Fibroblast of skin of right quadriceps (primary cell): ENCODE data around the gene FHOD1.

Experiments used
- DNase-seq: peaks from one replicate; pipeline ENCODE4 v3.0.0-alpha.2; 2013

FHOD1 gene

DNA sequence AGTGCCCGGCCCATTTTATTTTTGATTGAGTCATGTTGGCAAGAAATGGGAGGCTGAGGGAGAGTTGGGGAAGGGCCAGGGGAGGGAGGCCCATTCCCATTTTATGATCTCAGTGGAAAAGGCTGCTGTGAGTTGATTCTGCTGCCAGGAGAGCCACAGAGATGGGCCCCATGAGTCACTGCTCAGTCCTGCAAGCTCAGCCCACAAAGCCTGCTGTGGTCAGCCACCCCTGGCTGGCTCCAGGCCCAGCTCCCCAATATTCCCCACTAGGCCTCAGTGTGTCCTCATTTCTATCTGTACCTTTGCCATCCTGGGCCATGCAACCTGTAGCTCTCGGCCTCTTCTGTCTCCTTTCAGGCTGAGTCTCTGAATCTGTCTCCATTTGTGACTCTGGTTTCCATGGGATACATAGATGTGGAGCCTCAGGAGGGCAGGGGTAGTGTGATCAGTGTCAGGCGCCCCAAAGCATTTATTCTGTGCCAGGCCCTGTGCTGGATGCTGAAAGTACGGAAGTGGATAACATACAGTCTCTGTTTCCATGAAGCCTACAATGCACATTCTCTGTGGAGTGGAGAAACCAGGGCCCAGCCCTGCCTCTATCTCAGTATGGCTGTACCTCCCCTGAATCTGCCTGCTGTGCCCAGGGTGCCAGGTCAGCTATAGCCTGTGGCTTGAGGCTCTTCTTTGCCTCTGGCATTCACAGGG is 30.2 kb upstream of the FHOD1 start:
- DNase-seq: peak; percentile 99

DNA sequence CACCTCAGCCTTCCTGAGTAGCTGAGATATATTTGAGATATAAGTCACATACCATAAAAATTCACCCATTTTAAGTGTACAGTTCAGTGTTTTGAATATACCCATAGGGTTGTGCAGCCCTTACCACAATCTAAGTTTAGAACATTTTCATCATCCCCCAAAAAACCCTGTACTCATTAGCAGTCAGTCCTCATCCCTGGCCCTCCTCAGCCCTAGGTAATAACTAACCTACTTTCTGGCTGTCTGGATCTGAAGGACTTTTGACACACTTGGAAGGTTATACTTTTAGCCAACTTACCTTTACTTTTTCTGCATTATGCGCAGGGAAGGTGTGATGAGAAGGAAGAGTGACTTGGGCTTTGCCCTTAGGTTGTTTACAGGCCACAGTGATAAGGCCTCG is 28.0 kb upstream of the FHOD1 start:
- DNase-seq: no peak

DNA sequence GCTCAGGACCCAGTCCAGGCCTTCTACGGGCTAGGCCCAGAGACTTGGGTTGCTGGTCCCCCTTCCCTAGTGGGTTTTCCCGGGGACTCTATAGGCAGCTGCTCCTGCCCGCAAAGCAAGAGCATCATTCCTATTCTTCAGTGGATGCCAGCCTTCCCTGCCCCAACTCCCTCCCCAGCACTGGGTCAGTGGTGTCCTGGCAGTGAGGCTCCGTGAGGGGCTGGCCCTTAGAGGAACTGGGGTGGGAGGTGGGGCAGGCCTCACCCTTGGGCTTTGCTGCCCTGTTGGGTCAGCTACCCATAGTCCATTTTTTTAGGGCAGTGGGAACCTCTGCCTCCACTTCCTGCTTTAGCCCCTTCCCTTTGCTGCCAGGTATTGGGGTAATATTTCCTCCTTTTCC is 24.2 kb upstream of the FHOD1 start:
- DNase-seq: no peak

DNA sequence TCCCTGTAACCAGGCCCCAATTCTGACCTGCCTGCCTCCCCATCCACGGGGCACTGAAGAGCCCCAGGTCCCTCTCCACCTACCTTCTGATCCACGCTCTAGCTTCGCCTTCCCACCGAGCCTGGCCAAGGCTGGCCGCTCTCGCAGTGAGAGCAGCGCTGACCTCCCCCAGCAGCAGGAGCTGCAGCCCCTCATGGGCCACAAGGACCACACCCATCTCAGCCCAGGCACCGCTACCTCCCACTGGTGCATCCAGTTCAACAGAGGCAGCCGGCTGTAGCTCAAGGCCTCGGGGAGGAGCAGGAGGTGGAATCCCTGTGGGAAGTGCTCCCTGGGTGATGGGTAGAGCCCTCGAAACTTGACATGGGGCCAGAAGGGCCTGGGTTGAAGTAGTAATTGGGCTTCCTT is 23.7 kb upstream of the FHOD1 start:
- DNase-seq: no peak

DNA sequence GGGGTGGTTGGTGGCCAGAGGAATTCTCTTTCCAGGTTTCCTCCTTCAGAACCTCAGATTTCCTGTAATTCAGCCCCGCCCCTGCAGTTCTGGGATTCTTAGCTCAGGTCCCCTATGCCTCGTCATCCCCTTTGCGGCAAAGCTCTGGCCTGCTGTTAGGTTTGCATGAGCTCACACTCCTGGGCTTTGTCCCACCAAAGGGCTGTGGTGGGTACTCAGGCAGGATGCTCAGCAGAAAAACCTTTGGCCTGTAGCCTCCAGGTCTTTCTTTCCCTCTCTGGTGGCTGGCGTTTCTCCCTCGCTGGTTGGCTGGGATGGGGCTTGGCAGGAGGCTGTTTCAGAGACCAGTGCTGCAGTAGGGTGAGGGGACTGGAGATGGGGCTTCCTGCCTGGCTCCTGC is 22.5 kb upstream of the FHOD1 start:
- DNase-seq: peak; percentile 72

DNA sequence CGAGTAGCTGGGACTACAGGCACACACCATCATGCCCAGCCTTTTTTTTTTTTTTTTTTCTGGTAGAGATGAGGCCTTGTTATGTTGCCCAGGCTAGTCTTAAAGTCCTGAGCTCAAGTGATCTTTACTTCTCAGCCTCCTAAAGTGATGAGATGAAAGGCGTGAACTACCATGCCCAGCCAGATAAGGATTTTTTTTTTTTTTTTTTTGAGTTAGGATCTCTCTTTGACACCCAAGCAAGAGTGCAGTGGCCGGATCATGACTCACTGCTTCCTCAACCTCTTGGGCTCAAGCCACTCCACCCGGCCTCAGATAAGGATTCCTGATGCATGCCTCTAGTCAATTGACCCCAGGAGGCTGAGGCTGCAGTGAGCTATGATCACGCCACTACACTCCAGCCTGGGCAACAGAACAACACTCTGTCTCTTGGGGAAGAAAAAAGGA is 20.9 kb upstream of the FHOD1 start:
- DNase-seq: peak; percentile 80

DNA sequence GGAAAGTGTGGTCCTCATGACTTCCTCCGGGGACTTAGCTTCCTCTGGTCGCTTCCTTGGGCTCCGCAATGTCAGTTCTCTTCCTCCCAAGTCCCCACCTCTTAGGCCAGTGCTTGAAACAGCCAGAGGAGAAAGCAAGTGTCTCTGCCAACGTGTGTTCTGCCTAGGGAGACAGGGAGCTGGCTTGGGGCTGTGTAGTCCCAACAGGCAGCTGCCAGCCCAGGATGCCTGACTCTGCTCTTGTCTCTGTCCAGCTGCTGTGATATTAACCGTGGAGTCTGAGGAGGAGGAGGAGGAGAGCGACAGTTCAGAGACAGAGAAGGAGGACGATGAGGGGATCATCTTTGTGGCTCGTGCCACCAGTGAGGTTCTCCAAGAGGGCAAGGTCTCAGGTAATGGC is 18.6 kb upstream of the FHOD1 start:
- DNase-seq: no peak

DNA sequence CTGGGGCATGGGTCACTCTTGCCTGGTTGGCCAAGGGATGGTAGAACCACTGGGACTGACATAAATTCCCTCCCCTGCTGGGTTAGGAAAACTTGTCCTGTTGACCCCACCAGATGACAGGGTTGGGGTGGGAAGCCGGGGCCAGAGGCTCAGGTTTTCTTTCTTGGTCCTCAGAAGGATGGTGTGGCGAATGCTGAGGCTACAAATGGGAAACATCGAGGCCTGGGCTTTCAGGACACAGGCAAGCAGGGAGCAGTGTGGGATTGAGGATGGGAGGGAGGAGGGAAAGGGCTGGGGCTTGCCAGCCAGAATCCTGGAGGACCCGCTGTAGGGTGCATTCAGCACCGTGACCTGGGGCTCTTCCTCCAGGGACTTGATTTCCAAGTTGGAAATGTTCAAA is 17.6 kb upstream of the FHOD1 start:
- no peak for DNase-seq

DNA sequence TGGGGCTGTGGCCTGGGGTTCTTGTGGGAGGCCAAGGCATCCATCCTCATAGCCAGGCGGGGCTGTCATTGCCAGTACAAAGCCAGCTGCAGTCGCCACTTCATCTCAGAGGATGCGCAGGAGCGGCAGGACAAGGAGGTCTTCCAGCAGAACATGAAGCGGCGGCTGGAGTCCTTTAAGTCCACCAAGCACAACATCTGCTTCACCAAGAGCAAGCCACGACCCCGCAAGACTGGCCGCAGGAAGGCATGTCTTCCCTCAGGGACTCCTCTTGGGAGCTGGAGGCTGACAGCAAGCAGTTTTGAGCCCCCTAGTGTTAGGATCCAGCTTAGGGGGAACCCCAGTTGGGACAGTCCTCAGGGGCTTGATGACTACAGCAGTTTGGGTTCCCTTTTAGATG is 17.0 kb upstream of the FHOD1 start:
- DNase-seq: no peak

DNA sequence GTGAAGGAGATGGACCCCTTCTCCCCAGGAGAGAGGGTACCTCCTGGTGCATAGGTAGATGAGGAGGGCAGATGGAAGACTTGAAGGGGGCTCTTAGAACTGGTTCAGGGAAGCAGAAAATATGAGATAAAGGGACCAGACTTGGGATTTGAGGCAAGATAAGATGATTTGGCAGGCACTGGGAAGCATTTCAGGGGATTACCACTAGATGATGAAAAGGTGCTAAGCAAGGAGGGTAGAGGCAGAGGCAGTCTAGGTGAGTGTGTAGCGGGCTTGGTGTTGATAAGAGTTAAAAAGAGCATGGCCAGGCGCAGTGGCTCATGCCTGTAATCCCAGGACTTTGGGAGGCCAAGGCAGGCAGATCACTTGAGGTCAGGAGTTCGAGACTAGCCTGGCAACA is 15.9 kb upstream of the FHOD1 start:
- DNase-seq: no peak

DNA sequence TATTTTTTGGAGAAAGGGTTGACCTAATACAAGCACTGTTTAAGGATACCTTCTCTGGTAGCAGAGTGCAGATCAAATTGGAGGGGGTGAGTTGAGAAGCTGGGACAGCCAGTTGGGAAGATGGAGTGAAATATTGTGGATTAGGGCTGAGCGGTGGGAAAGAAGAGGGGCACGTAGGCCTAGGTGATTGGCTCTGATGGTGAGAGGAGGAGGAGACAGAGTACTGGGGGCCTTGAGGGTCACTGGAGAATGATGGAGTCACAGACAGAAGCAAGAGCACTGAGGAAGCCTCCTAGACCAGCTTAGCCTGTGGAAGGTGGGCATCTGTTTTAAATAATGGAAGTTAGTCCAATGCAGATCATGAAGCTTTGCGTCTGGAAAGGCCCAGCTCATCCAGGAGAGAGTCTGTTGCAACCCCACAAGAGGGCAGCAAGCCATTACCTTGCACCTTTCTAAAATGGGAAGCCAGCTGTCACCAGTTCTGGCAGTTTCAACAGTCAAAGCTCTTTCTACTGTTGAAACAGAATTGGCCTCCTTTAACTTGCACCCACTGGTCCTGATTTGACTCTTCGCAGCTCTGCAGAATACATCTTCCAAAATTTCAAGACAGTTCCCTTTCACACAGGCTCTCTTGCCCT is 13.3 kb upstream of the FHOD1 start:
- DNase-seq: peak; percentile 68

DNA sequence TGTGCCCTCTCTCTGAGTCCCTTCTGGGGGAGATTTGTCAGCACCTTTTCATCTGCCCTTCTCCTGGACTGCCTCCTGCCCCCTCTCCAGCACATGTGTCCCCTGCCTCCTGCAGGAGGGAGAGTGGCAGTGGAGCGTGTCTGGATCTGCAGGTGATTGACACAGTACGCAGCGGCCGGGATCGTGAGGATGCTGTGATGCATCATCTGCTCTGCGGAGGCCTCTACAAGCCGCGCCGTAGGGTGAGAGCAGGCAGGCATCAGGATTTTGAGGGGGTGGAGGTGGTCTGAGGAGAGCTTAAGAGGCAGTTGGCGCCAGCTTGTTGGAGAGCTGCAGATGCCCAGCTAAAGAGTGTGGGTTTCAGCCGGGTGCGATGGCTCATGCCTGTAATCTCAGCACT is 12.4 kb upstream of the FHOD1 start:
- no peak for DNase-seq

DNA sequence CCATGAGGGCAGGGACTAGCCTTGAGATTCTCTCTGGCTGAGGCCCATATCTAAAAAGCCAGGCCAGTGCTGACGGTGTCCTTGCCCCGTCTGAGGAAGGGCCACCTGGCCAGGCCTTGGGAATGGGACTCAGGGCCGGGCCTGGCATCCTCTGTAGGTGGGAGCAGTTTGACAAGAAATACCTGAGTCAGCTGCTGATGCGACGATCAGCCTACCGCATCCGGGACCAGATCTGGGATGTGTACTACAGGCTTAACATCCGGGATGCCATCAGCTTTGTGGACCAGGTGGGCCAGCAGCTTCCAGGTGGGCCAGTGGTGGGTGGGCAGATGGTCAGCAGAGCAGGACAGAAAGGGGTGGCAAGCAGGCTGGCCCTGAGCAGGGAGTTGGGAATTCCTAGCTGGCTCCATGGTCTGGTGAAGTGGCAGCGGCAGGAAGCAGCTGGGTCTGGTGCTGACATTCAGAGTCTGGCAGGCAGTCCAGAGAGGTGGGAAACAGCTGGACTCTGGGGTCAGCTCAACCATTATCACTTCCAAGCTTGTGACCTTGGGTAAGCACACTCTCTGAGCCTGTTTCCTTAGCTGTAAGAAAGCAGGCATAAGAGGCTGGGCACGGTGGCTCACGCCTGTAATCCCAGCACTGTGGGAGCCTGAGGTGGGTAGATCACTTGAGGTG is 11.0 kb upstream of the FHOD1 start:
- DNase-seq: no peak

DNA sequence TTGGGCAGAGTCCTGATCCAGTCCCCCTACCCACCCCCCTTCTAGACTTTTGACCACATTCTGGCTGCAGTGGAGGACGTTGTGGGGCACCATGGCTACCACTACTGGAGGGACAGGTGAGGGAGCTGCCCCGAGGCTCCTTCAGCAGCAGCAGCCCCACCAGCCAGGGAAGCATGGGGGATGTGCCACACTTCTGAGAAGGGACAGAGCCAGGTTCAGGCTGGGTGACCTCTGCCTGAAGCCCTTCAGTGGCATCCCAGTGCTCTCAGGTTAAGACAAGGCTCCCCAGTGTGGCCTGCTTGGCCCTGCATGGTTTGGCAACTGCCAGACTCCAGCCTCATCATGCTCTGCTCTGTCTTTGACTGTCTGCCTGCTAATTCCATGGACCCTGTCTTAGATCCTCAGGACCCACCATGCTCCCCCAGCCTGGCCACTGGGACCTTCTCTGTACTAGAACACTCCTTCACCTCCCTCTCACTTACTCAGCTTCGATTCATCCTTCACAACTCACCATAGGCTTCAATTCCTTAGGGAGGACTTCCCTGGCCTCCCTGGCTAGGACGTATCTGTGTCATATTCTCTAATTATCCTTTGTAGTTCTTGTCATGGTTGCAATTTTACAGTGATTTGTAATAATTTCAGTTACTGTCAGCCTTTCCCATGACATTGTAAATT is 10.3 kb upstream of the FHOD1 start:
- no peak for DNase-seq

DNA sequence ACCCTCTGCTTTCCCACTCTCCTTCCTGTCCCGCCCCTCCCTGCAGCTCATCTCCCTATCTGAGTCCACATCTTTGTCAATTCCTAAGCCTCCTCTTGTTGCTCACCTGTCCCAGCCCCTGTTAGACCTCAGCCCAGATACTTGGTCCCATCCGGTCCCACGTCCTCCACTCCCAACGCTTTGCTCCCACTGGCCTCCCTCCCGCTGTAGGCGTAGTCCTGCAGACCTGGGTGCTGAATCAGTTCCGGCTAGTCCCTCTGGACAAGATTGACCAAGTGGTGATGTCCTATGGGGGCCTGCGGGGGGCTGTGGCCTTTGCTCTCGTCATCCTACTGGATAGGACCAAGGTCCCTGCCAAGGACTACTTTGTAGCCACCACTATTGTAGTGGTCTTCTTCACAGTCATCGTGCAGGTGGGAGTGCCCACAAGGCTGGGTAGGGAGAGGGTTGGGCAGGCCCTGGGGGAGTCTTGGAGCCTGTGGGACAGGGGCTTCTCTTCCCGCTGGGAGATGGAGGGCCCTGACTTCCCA is 9.5 kb upstream of the FHOD1 start:
- DNase-seq: no peak

DNA sequence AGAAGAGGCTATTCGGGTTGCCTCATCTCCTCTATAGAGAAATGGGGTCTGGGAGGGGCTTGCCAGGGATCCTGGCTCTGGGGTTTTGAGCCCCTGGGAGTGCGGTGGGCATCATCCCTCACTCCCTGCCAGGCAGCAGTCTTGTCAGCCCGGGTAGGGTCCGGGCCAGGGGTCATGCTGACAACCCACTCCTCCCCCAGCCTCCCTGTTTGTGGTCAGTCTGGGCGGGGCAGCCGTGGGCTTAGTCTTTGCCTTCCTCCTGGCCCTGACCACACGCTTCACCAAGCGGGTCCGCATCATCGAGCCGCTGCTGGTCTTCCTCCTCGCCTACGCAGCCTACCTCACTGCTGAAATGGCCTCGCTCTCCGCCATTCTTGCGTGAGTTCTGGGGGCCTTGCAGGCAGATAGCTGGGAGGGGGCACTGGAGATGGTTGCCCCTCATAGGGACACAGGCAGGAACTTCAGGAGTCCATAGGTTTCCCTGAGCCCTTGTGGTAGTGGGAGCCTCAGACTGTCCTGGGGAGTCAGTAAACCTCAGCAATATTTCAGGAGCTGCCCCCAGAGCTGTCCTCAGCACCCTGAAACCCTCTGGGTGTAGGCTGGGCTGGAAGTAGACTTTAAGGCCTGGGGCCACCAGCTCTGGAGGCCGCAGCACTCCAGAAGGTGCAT is 8.4 kb upstream of the FHOD1 start:
- DNase-seq: no peak

DNA sequence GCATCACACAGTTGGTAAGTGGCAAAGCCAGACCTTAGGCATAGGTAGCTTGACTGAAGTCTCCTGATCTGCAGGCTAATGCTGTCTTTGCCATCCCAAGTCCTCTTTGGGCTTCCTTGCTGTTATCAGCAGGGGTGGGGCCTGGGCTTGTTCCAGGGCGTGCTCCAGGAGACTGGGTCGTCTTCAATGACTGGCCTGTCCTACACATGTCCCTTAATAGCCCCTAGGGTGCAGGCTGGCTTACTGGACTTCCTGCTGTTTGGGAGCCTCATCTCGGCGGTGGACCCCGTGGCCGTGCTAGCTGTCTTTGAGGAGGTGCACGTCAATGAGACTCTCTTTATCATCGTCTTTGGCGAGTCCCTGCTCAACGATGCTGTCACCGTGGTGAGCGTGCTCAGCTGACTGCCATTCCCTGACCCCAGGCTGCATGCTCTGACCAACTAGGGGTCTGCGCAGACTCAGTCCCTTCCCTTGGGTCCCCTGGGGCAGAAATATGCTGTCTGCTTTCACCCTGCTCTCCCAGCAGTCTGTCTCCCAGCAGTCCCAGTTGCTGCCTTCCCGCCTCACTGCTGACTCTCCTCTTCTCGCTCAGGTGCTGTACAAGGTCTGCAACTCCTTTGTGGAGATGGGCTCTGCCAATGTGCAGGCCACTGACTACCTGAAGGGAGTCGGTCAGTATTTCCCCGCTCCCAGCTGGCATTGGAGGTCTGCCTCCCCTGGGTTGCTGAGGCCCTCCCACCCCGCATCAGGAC is 7.7 kb upstream of the FHOD1 start:
- DNase-seq: no peak

DNA sequence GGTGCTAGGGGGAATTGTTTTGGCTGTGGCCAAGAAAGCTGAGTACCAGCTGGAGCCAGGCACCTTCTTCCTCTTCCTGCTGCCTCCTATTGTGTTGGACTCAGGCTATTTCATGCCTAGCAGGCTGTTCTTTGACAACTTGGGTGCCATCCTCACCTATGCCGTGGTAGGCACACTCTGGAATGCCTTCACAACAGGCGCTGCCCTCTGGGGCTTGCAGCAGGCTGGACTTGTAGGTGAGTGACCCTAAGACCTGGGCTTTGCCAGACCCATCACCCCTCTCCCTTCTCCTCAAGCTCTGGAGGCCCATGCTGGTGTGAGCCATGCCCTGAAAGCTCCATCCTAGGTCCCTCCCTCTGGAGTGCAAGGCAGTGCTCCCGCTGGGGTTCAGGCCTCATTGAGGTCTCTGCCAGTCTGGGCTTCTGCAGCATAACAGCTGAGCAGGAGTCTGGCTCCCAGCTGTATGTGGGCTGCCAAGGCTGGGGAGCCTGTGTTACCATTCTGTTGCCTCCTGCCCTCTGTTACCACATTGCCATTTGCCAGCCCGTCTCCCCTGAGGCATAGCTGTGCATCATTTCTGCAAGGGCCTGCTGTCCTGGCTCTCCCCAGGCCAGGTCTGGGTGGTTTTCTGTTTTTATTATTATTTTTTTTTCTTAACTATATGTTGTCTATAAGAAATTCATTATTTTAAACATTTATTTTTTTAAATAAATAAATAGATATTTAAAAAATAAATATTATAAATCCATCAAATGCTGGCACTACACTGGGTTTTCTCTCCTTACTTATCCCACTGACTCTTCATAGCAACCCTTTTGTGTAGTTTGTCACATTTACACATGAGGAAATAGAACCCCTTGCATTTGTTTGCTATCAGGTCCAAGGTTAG is 5.6 kb upstream of the FHOD1 start:
- no peak for DNase-seq

DNA sequence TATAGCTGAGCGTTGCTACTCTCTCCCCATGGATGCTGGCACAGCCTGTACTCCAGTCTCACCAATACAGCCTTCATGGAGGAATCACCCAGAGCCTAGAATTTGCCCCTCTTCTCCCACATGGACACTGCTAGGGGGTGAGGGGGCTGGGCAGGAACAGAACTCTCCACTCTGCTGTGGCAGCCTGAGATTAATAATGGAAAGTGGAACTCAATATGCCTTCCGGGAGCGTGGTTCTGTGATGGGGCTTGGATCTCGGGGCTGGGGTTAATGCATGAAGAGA is 2.7 kb upstream of the FHOD1 start:
- no peak for DNase-seq

DNA sequence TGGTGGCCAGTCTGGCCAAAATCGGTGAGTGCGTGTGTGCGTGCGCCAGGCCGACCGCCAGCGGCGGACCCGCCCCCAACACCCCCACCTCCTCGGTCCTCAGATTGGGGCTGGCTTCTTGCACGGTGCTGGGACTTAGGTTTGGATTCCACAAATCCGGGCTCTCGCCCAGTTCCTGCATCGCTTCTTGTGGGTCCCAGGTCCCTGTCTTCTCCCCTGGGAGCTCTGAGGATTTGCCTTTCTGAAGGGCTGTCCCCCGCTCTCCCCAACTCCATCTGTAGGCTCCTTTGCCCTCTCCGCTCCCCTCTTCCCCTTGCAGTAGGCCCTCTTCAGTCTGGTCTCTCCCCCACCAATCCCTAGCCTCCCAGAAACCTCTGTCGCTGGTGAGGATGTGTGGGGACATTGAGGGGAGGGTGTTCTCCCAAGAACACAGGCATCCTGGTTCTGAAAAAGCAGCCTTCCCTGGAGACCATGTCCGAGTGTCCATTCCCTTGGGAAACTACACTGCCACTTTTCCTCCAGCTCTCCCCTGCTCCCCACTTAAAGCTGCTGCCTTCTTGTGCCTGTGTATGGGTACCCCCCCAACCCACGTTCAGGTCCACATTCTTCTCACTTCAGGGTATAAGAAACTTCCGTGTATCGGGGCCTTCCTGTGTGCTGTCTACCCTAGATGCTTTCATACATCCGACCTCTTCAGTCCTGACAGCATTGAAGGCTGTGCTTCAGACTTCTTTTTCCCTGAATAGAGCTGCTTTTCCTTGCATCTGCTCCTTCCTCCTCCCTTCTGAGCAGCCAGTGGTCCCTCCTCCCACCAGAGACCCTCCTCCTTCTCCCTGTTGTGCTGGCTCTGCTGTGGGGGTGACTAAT is 2.1 kb upstream of the FHOD1 start:
- peak; percentile 32 for DNase-seq
